HTERT RPE-1 (cell line): ENCODE measurements around the gene SLC17A2.

ENCODE experiments used
- in situ Hi-C: fragments of 300-500 bp; cut with MboI; formaldehyde crosslinking; loops from 4 replicates; pipeline ENCODE4 v1.14.3; 2020; ENCODE audit warnings: low sequenced_read_pairs

Gene SLC17A2

GRCh38 chr6:25930532-25931410, at the start of gene SLC17A2:
Gene SLC17A2 (minus strand): TSS chr6:25930691. CDS start chr6:25925796, 4,895 bp downstream.
- in situ Hi-C loops, result no loop called here

GRCh38 chr6:25975923-25976560, 45.6 kb upstream of the SLC17A2 start:
- in situ Hi-C loops, result no loop called here

GRCh38 chr6:25973923-25974555, 43.5 kb upstream of the SLC17A2 start:
- in situ Hi-C loops, result no loop called here

- in situ Hi-C loops, result no loop called here
These were observed 42.4 kb upstream of the SLC17A2 start for GRCh38 chr6:25972902-25973301.

DNA sequence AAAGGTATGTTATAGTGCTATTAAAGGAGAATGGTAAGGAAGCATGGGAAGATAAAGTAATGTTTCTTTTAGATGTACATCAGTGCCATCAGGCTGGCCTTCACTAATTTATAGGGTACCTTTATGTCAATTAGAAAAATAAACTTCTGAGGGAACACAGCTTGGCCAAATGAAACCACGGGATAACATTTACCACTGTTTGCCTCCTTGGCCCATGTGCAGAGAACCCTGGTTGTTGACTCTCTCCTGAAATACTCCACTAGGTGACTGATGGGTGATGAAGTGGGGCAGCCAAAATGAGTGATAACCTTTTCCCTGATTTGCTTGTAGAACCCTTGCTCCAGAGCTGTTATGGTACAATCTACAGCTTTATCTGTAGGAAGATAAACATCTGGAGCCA, 41.6 kb upstream of the SLC17A2 start:
- in situ Hi-C loops, result no loop called here

- in situ Hi-C loops, result no loop called here
These were observed 40.8 kb upstream of the SLC17A2 start for GRCh38 chr6:25971187-25971821.

GRCh38 chr6:25968769-25969168, 38.3 kb upstream of the SLC17A2 start:
- in situ Hi-C loops, result no loop called here

- in situ Hi-C loops, result no loop called here
These were observed 36.2 kb upstream of the SLC17A2 start for GRCh38 chr6:25966711-25967110.

DNA sequence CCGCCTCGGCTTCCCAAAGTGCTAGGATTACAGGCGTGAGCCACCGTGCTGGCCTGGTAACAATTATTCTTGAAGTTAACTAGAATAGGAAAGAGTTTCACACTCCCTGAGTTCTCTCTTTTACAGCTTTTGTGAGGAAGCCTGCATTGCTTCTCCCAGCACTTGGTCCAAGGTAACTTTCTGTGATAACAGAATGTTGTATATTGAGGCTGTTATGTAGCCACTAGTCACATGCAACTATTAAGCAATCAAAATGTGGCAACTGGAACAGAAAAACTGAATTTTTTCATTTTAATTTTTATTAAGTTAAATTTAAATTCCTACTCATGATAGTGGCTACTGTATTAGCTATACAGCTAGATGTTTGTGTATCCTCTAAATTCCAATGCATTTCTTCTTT, 34.6 kb upstream of the SLC17A2 start:
- in situ Hi-C loops, result no loop called here

GRCh38 chr6:25963426-25964123, 33.1 kb upstream of the SLC17A2 start:
- in situ Hi-C loops, result no loop called here

- in situ Hi-C loops, result no loop called here
These were observed 31.9 kb upstream of the SLC17A2 start, which contains the start of gene TRIM38 for GRCh38 chr6:25962149-25963127. Gene TRIM38 (plus strand): TSS chr6:25962802. CDS start chr6:25966523, 3,721 bp downstream.

DNA sequence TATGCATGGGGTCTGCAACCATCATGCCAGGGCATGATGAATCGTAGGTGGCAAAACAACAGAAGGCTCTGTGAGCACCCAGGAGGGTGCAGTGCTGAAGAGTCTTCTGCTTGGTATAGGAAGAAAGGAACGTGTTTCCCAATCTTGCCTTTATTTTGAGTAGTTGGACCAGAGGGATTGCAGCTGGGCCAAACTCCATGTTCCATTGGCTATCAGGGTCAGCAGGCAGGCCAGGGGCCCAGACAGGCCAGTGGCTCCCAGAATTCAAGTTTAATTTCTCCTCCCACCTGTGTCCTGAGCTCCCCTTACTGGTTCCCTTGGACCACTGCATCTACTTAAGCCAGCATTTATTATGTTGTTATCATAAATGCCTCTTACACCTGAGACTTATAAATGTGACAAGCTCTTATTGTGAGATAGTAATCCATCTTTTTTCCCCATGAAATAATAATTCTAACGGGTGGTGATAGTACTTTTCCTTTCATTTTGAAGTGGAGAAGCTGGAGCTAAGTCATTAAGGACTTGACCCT, 31.2 kb upstream of the SLC17A2 start:
- in situ Hi-C loops, result no loop called here

GRCh38 chr6:25960734-25961133, 30.2 kb upstream of the SLC17A2 start:
- in situ Hi-C loops, result no loop called here

- in situ Hi-C loops, result no loop called here
These were observed 29.5 kb upstream of the SLC17A2 start for GRCh38 chr6:25959890-25960536.

DNA sequence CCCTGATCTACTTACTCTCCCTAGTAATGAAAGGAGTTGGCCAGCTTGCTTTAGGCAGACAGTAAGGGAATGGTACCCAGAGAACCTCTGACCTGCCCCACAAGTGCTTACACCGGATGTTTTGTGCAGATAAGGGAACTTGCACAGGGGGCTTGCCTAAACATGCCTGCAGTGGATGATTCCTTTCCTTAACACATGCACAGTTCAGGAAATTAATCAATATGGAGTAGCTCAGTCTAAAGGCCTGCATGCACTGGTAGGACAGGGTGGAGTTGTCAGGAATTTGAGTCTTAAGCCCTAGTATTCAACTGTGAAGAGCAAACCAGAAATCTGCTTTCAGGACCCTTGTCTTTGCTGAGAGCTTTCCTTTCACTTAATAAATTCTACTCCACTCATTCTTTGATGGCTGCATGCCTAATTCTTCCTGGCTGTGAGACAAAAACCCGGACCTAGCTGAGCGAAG, 28.2 kb upstream of the SLC17A2 start:
- in situ Hi-C loops, result no loop called here

- in situ Hi-C loops, result no loop called here
These were observed 25.7 kb upstream of the SLC17A2 start for GRCh38 chr6:25956226-25956625.

DNA sequence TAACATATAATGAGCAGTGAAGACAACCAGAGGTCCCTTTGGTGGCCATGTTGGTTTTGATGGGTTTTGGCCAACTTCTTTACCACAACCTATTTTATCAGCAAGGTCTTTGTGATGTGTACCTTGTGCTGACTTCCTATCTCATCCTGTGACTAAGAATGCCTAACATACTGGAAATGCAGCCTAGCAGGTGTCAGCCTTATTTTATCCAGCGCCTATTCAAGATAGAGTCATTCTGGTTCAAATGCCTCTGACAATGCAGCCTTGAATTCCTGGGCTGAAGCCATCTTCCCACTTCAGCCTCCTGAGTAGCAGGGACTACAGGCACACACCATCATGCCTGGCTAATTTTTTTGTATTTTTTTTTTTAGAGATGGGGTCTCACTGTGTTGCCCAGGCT, 24.3 kb upstream of the SLC17A2 start:
- in situ Hi-C loops, result no loop called here

- in situ Hi-C loops, result no loop called here
These were observed 23.2 kb upstream of the SLC17A2 start for GRCh38 chr6:25953733-25954132.

DNA sequence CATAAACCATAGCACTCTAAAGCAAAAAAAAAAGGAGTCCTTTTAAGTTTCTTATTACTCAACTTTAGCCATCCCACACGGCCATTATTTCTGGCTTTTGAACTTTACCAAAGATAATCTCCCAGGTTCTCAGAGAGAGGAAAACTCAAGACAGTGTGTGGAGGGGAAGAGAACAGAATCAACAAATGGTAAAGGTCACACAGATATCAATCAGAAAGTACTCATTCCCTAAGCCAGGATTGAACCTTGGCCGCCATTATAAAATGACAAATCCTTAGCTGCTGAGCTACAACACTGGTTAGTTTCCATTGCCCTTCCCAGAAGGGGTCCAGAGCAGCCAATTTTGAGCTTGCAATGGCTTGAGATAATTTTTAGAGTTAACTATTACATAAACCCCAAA, 22.0 kb upstream of the SLC17A2 start:
- in situ Hi-C loops, result no loop called here
